NCI-H2196 (cell line): ENCODE measurements around the gene BRD9.

ENCODE experiments used
- DNase-seq: peaks from one replicate; lab custom pipeline; 2025; ENCODE audit not compliant: unreplicated experiment; lab: John Stamatoyannopoulos, UW

BRD9 gene

DNA sequence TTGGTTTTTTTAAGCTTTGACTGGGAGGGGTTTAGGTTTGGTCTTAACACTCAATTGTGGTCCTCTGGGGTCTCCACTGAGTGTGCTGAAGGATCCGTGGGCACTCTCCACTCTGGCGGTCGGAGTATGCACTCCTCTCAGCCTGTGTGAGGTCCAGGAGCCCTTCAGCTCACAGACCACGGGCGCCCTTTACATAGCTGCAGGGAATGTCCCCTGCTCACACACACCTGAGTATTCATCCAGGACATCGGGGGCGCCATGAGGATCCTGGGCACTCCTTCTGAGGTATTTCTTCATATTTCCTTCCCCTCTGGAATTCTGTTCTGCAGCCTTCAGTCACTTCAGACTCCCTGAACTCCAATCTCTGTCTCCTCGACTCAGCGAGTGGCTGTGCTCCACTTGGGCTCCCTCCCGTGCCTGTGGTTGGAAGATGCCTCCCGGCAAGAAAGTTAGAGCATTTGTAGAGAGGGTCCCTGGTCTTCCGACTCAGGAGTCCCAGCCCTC lies 12.6 kb upstream of the BRD9 start:
- no peak for DNase-seq

DNA sequence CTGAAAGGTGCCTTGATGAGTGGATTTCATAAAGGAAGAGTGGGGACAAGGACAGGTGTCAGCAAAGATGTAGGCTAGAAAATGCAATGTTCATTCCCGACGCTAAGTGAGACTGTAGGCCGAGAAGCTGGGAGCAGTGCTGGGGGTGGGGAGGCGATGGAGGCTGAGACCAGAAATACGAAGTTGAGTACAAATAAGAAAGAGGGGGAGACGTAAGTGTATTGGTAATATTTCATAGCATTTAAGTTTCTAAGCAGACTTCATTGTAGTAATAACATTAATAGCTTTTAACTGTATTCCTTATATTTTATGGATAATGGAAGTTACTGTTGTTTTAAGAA lies 11.1 kb upstream of the BRD9 start:
- no peak for DNase-seq

DNA sequence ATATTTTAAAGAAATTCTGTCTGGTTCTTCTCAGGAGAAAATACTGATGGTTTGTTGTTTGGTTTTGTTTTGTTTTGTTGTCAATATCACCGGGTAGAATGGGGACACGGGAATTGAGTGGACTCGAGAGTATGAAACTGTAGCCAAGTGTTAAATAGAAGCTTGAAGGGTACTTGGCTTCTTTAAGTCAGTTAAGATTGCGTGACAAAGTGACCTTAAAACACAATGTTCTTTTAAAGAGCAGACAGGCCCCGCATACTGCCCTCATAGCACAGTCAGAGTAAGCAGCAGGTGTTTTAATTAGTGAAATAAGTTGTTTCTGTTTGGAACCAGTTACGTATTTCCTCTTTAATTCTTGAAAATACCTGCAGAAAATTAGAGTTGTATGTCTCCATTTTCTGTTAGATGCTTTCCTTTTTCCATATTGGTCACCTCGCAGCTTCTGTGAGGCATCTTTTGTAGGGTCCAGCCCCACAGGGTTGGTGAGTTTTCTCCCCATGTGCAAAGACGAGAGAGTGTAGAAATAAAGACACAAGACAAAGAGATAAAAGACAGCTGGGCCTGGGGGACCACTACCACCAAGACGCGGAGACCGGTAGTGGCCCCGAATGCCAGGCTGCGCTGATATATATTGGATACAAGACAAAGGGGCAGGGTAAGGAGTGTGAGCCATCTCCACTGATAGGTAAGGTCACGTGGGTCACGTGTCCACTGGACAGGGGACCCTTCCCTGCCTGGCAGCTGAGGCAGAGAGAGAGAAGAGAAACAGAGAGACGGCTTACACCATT lies 9.7 kb upstream of the BRD9 start:
- DNase-seq = no peak

DNA sequence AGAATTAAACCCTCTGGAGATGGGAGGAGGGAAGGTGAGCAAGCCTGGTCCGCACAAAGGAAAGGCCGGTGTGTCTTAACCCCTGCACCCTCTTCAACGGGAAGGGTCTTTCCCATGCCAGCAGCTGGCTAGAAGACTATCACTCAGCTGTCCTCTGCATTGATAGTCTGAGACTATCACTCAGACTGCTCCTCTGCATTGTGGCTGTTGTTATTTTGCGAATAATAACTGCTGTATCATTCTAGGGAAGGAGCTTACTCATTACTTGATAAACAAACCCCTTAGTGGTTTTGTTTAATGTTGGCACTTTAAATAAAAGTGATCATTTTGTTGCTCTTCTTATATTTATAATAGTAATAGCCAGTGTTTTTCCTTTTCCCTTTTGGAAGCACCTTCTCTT lies 8.2 kb upstream of the BRD9 start:
- DNase-seq = no peak

DNA sequence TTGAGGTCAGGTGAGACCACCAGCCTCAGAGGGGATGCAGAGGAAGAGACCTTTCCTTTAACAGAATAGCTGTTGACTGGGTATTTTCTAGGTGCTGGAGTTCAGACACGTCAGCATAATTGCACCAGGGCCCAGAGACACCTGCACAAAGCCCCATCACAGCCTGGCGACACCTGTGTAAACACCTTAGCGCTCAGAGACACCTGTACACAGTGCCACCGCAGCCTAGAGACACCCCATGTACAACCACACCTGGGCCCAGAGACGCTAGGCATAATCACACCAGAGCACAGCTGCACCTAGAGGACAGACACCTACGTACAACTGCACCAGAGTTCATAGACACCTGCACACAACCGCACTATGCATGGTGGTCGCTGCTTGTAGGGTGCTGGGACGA lies 1.1 kb upstream of the BRD9 start:
- no peak for DNase-seq

DNA sequence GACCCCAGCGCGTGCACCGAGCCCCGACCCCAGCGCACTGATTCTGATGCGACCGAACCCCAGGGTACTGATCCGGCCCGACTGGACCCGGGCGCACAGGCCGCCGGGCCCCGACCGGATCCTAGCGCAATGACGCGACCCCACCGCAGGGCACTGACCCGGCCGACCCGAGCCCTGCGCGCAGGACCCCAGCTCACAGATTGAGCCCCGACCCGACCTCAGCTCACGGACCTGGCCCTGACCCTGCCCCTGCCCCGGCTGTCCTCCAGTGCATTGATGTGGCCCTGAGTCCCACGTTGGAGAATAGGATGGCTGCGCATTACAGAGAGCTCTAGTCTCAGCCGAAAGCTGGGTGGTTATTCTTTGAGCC lies 521 bp upstream of the BRD9 start:
- no peak for DNase-seq

DNA sequence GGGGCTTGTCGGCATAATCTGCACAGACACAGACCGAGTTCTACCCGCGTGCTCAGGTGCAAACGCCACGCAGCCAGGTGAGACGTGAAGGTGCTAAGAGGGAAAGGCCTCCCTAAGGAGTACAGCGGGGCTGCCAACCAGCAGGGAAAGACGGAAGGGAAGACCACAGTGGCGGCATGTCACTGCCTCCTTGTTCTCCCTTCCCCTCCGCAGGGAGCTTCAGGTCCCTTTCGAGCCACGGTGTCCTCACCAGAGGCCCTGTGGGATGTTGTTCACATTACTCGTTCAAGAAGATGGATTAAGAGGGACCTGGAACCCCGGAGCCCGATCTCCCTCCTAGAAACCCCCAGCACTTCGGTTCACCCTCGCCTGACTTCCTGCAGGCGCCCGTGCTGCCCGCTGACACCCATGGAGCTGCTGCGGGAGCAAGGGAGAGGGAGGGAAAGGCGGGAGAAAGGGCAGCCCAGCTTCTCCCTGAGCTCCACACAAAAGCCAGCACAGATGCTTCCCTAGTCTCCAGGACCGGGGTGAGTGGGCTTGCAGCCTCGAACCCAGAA lies 686 bp downstream of the BRD9 start:
- no peak for DNase-seq

DNA sequence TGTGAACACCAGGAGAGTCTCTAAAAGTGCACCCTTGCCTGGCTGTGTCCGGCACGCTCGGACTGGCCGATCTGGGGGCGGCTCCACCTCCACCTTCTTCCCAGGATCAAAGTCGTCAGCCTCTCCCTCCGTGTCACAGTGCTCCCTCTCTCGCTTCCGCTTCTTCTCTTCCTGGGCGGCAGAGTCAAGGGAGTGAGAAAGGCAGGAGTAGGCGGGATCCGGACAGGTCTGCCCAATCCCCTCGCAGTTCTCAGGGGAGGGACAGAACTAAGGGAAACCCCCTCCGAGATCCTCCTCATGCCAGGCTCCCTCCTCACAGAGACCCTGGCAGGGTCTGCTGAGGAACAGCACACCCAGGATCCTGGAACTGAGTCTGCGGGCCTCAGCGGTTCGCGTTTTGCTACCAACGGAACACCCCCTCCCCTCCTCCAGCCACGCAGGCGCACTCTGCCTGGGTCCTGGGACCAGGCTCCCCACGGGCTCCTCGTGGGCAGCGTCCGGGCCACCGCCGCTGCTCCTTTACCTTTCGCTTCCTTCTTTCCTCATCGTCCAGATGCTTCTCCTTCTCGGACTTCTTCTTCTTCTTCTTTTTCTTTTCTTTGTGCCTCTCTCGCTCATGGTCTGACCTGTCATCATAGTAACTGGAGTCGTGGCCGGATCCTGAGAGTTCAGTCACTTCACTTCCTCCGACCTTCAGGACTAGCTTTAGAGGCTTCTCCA lies 1.3 kb downstream of the BRD9 start:
- DNase-seq = no peak

DNA sequence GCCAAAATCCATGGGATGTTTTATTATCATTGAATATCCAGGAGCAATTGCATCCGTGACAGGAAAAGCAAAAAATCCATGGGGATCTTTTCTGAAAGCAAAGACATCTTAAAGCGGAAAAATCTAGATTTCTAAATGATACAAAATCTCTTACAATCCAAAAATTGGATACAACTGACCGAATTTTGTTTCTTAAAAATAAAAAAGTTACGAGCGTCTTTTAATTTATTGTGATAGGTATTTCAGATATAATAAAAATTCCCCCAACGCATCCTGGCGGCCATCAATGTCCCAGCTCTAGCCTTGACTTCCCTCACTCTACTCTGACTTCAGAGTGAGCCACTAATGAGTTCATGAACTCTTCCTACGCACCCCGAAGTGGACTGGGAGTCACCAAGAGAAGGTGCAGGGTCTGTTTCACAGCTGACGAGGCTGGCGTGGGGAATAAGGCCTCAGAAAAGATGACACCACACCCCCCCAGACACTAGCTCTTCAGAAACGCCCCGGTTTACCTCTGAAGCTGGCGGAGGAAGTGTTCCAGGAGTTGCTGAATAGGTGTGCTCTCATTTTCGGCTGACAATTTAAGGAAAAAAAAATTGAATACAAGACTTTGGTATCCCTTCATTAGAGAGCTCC lies 3.4 kb downstream of the BRD9 start:
- DNase-seq = no peak

DNA sequence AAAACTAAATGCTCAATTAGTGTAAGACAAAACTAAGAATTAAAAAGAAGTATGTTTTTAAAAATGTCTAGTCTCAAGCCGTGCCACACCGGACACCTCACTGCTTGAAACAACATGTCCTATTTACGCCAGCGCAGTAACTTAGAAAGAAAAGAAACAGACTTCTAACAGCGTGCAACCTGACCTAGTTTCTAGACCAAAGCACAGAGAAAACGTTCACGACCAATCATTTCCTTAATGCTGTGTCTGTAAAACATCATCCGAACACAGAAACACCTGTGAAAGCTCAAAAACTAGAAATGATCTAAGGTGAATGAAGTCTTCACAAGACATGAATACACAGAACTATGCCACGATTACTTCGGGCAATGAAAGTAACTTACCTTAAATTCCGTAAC lies 4.0 kb downstream of the BRD9 start:
- no peak for DNase-seq

DNA sequence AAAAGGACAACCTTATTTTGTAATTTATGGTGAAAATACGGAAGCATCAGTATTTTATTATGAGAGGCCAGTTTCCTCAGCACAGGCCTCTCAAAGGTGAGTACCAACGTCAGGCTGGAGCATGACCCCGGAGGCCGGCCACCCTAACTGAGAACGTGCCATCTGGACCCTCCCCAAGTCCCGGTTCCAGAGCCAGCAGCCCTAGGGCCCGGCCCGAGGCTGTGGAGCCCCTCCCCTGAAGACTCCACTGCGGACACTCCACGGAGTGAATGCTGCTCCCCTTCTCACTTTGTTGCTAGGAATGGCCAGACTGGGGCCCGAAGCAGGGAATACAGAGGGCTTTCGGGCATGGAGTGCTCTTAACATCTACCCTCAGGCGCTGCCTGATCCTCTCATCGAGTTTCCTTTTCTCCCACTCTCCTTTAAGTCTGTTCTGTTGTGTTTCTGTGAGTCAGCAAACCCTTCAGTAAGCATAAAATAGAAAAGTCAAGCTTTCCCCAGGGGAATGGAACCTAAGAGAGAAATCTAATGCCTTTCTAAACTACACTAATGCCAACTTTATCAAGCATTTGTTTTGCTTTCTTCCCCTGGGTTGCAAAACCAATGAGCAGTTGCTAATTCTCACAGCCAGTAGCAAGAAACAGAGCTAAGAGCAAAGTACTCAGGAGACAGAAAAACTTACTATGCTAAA lies 4.5 kb downstream of the BRD9 start:
- no peak for DNase-seq

DNA sequence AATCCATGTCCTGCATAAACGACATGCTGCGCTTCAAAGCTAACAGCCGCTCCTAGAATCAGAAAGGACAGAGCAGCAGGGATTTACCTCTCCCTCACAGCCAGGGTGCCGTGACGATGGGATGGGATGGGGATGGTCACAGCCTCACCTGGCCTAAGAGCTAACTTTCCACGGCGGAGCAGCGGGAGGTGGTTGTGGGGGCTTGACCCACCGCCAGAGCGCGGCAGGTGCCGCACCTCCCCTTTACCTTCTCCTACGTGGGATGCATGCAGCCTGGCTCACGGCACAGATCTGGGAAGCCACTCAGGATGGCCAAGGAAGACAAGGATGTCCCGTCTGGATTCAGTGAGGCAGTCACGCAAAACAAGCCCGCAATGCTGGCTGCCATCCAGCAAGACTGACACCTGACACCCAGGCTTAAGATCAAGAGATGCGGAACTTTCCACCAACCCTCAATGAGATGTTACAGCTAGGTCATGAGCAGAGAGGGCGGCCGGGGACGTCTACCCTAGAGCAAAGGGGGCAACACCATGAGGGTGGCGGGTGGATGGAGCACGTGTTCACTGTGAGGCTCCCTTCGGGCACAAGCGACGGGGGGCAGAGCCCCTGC lies 5.8 kb downstream of the BRD9 start:
- peak; percentile 11 for DNase-seq

DNA sequence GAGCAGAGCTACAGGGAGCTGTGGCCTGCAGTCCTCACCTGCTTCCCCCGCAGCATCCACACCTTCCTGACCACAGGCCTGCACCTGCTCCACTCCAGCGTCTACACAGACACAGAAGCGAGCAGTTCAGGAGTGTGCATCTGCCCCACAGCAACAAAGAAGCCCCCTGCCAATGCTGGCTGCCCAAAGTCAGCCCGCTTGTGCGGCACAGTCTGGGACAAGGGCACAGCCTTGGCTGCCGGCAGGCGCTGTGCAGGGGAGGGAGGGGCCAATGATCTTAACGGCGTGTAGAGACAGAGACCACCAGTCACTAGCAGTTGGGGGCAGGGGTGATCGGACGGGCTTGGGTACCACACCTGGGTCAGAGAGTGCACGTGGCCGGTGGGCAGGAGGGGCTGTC lies 6.6 kb downstream of the BRD9 start:
- DNase-seq = no peak

DNA sequence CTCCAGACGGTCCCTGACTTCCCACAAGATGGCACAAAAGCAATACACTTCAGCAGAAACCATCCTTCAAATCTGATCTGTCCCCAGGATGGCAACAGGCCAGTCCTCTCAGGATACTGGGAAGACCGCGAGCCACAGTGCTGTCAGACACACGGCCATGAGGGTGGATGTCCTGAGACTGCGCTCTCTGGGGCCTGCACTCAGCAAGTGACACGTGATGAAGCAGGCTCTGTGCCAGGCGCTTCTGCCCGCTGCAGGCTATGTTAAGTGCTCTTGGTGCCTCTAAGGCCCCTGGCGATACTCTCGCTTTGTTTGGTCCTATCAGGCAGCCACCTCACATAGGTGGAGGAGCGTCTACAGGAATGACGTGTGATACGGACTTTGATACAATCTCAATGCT lies 7.1 kb downstream of the BRD9 start:
- DNase-seq = peak; percentile 63

DNA sequence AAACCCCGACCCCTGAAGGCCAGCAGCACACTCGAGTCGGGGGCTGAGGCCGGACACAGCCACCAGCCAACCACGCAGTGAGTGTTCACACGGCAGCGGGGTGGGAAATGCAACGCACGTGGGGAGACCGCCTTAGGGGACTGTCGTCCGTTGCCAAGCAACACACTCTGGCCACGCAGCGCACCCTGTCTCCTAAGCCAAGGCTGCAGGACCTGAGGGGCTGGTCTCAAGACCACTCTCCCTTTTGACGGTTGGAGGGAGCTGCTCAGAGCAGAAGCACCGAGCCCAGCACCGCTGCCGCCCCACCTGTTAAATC lies 7.5 kb downstream of the BRD9 start:
- DNase-seq = no peak

DNA sequence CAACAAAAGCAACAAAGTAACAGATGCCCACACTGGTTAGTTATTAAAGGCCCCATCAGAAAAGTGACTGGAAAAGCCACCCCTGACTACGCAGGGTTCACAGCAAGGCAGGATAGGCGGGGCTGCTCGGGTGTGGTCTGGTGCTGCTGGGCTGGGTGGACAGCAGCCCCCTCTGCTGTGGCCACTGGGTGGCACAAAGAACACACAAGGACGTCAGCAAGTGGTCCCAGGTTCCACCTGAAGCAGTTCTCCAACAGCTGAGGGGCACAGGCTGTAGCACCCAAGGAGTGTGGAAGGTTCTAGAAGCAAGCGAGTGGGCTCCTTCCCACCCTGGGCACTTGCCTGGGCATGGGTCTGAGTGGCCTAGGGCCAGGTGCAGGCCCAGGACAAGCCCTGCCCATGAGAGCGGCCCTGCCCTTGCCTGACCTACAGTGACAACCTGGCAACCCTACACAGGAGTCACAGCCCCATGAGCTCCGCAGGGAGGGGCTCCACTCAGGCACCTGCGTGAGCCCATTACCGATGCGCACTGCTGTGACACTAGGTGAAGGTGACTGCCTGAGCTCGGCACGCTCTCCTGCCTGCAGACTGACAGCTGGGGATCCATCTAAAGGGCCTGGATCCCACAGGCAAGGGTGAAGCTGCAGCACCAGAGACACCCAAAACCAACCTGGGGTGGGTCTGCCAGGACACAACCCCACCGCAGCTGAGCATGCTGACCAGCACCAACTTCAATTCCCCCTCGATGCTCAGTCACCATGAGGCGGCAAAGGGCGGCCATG lies 8.1 kb downstream of the BRD9 start:
- no peak for DNase-seq

DNA sequence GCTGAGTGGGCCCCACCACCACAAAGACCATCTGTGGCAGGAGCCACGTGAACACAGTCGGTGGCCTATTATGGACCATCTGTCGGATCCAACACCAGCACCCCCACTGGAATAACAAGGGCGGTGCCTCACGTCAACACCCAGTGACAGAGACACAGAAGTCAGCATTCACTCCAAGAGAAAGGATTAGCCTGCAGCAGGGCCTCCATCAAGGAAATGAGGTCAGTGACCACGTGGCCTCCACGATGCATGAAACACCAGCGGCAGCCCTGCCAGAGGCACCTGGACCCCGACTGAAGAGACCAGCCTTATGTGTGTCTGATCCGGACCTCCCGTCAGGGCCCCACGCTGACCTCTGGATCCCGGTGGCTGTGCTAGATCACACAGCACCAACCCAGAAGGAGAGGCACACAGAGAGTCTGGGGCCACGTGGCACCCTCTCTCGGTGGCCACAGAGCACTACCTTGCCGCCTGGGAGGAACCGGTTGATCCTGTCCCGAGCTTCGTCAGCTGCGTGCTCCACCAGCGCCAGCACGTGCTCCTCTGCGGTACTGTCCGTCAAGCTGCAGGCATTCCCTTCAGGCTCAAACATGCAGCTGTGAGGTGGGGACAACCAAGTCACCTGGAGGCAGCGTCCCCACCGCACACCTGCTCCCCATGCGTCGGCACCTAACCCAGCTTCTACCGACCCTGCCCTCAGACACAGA lies 9.0 kb downstream of the BRD9 start:
- DNase-seq = no peak

DNA sequence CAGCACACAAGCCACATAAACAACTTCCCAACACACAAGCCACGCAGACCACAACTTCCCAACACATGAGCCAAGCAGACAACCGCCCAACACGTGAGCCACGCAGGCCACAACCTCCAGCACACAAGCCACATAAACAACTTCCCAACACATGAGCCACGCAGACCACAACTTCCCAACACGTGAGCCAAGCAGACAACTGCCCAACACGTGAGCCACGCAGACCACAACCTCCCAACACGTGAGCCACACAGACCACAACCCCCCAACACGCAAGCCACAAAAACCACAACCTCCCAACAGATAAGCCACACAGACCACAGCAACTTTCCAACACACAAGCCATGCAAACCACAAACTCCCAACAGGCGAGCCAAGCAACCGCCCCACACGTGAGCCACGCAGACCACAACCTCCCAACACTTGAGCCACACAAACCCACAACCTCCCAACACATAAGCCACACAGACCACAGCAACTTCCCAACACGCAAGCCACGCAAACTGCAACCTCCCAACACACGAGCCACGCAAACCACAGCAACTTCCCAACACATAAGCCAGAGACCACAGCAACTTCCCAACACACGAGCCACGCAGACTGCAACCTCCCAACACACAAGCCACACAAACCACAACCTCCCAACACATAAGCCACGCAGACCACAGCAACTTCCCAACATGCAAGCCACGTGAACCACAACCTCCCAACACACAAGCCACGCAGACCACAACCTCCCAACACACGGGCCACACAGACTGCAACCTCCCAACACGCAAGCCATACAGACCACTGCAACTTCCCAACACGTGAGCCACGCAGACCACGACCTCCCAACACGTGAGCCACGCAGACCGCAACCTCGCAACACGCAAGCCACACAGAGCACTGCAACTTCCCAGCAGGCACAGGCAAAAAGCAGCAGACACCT lies 10.1 kb downstream of the BRD9 start:
- no peak for DNase-seq

DNA sequence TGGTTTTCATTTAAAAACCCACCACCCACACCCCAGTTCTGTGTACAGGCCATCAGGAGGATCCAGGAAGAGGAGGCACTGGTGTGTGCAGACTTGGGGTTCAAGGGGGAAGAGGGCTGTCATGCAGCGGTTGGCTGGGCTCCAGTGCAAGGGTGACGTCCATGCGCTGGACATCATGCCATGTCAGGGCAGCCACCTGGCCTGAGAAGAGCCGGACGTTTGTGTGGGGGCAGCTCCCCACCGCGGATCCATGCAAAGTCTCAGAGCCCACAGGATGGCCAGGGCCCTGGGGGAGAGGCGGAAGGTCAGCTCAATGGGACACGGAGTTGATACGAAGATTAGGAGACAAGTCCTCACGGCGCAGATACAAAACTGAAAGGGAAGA lies 11.1 kb downstream of the BRD9 start:
- DNase-seq = no peak
